A673 (cell line): Measurements from ENCODE around the gene FAM217B. TPM values are rescaled to one million over a fixed set of nuclear protein-coding genes. Genes with fewer than 3 reads are reported as not detected.

ENCODE experiments used
- BruUV-seq: library from RNA; stranded (reverse); fragments of 400-500 nt; replicated peaks from 2 replicates; lab custom pipeline; 2021; lab: Mats Ljungman, UMichigan
- CTCF ChIA-PET: fragments of 300-600 bp; sonication (Branson Sonifier 250); formaldehyde crosslinking; loops from one replicate; lab custom pipeline; 2022; ENCODE audit warnings: antibody characterized with exemption; lab: Charles Lee
- POLR2A ChIA-PET: fragments of 300-600 bp; sonication (Branson Sonifier 250); formaldehyde crosslinking; loops from one replicate; lab custom pipeline; 2022; ENCODE audit warnings: antibody characterized with exemption; ENCODE audit not compliant: low non-redundant PET; lab: Charles Lee
- DNase-seq: peaks from one replicate; pipeline ENCODE4 v3.0.0-alpha.2; 2015; ENCODE audit warnings: low spot score
- H3K27ac ChIP-seq: fragments of 200-600 bp; sonication (generic); 2 replicates; pipeline ENCODE4 v1.5.1; 2016; ENCODE audit warnings: mixed run types, low read depth, mild to moderate bottlenecking, mixed read lengths, antibody characterized with exemption, low read length; ENCODE audit not compliant: poor library complexity, severe bottlenecking
- H3K27me3 ChIP-seq: fragments of 200-600 bp; sonication (generic); replicated peaks from 2 replicates; pipeline ENCODE4 v1.6.1; 2017; ENCODE audit warnings: mixed run types, low read depth, mild to moderate bottlenecking, mixed read lengths, antibody characterized with exemption, low read length; ENCODE audit not compliant: insufficient read depth, poor library complexity
- H3K36me3 ChIP-seq: fragments of 200-600 bp; sonication (generic); 2 replicates; pipeline ENCODE4 v1.6.1; 2016; ENCODE audit warnings: mixed run types, mild to moderate bottlenecking, mixed read lengths, antibody characterized with exemption, low read length; ENCODE audit not compliant: insufficient read depth, poor library complexity, severe bottlenecking
- H3K4me1 ChIP-seq: fragments of 200-600 bp; sonication (generic); 2 replicates; pipeline ENCODE4 v1.6.1; 2017; ENCODE audit warnings: mixed run types, mild to moderate bottlenecking, mixed read lengths, antibody characterized with exemption, low read length; ENCODE audit not compliant: insufficient read depth, poor library complexity, severe bottlenecking
- H3K4me3 ChIP-seq: fragments of 200-600 bp; sonication (generic); 2 replicates; pipeline ENCODE4 v1.5.1; 2016; ENCODE audit warnings: low read depth, mixed run types, mild to moderate bottlenecking, mixed read lengths, low read length; ENCODE audit not compliant: poor library complexity, severe bottlenecking
- H3K9me3 ChIP-seq: fragments of 200-600 bp; sonication (generic); 2 replicates; pipeline ENCODE4 v1.6.1; 2016; ENCODE audit warnings: mixed run types, low read depth, mild to moderate bottlenecking, mixed read lengths, antibody characterized with exemption, low read length; ENCODE audit not compliant: poor library complexity, severe bottlenecking
- EZH2 ChIP-seq: fragments of 200-600 bp; sonication (generic); IDR thresholded peaks from 2 replicates; pipeline ENCODE4 v1.6.1; 2017; ENCODE audit warnings: borderline replicate concordance, low read depth, mild to moderate bottlenecking, mixed read lengths, antibody characterized with exemption, low read length; ENCODE audit not compliant: poor library complexity, severe bottlenecking
- intact Hi-C: fragments of 100-400 bp; cut with micrococcal nuclease; formaldehyde crosslinking; loops from one replicate; pipeline ENCODE4 v1.10.0; 2022; ENCODE audit not compliant: unreplicated experiment
- total RNA-seq: library from RNA; stranded (reverse); gene quantifications from 2 replicates; pipeline ENCODE4 v1.2.3, GENCODE V29; 2021
- TF ChIP-seq, protein P1 (sequence below): fragments of 300-800, 200-600 bp; sonication (generic); conservative IDR thresholded peaks from 2 replicates; pipeline ENCODE4 v1.5.1; 2017; ENCODE audit warnings: low read depth, mild to moderate bottlenecking, antibody characterized with exemption, low read length, moderate library complexity, mixed read lengths

Gene FAM217B
- total RNA-seq, 1 experiment from 2014 or later = 26.6 TPM

GRCh38 chr20:59902470-59902869, 37.7 kb upstream of the FAM217B start:
- ChIA-PET CTCF (no interaction called here), POLR2A (no interaction called here)
- Histone ChIP-seq H3K4me1 (no peaks in the 10 kb centered on the region), H3K36me3 (no peaks in the 10 kb centered on the region), H3K9me3 (no peaks in the 10 kb centered on the region), H3K27ac (no peak overlapping the region), H3K4me3 (no peak overlapping the region), H3K27me3 (peaks cover 30% of the 10 kb centered on the region)
- TF ChIP-seq EZH2 = no peak
- no peak for DNase-seq
- BruUV-seq = no TSS peak
- intact Hi-C loops = no loop called here

GRCh38 chr20:59903621-59904020, 36.6 kb upstream of the FAM217B start:
- intact Hi-C loops = no loop called here
- no TSS peak for BruUV-seq
- H3K27me3 ChIP-seq = peaks cover 35% of the 10 kb centered on the region
- H3K27ac ChIP-seq = no peak overlapping the region
- TF ChIP-seq EZH2 = no peak
- TF ChIP-seq, protein P1, sequence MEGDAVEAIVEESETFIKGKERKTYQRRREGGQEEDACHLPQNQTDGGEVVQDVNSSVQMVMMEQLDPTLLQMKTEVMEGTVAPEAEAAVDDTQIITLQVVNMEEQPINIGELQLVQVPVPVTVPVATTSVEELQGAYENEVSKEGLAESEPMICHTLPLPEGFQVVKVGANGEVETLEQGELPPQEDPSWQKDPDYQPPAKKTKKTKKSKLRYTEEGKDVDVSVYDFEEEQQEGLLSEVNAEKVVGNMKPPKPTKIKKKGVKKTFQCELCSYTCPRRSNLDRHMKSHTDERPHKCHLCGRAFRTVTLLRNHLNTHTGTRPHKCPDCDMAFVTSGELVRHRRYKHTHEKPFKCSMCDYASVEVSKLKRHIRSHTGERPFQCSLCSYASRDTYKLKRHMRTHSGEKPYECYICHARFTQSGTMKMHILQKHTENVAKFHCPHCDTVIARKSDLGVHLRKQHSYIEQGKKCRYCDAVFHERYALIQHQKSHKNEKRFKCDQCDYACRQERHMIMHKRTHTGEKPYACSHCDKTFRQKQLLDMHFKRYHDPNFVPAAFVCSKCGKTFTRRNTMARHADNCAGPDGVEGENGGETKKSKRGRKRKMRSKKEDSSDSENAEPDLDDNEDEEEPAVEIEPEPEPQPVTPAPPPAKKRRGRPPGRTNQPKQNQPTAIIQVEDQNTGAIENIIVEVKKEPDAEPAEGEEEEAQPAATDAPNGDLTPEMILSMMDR = no peak
- CTCF ChIA-PET = no interaction called here
- H3K4me3 ChIP-seq = no peak overlapping the region
- H3K4me1 ChIP-seq = no peaks in the 10 kb centered on the region
- H3K9me3 ChIP-seq = no peaks in the 10 kb centered on the region
- POLR2A ChIA-PET = no interaction called here
- DNase-seq = no peak
- H3K36me3 ChIP-seq = no peaks in the 10 kb centered on the region

GRCh38 chr20:59908855-59909254, 31.3 kb upstream of the FAM217B start:
- DNase-seq = no peak
- Histone ChIP-seq H3K4me3 (no peak overlapping the region), H3K27ac (no peak overlapping the region), H3K4me1 (no peaks in the 10 kb centered on the region), H3K36me3 (no peaks in the 10 kb centered on the region), H3K9me3 (no peaks in the 10 kb centered on the region), H3K27me3 (peaks cover 45% of the 10 kb centered on the region)
- no TSS peak for BruUV-seq
- intact Hi-C loops = no loop called here
- ChIA-PET CTCF (no interaction called here), POLR2A (no interaction called here)
- TF ChIP-seq EZH2 = no peak
- TF ChIP-seq, protein P1 = no peak

- TF ChIP-seq, protein P1 = no peak
- no peak for TF ChIP-seq EZH2
- Histone ChIP-seq H3K27ac (no peak overlapping the region), H3K27me3 (peaks cover 44% of the 10 kb centered on the region), H3K4me1 (no peaks in the 10 kb centered on the region), H3K9me3 (no peaks in the 10 kb centered on the region), H3K4me3 (no peak overlapping the region), H3K36me3 (no peaks in the 10 kb centered on the region)
- no peak for DNase-seq
- ChIA-PET CTCF (no interaction called here), POLR2A (no interaction called here)
- intact Hi-C loops = no loop called here
- BruUV-seq = no TSS peak
Measured at GRCh38 chr20:59911041-59911440, 29.1 kb upstream of the FAM217B start.
